Measurements from ENCODE around the gene HOXB3.

HOXB3 gene

GRCh38 chr17:48541577-48542113, 48.4 kb downstream of the HOXB3 start (continued):
- no peak for TF ChIP-seq ZSCAN30 (tag by site-specific recombination; IDR thresholded peaks at IDR 0.05)
- no peak for TF ChIP-seq ZNF596 (tag by site-specific recombination; IDR thresholded peaks at IDR 0.05)
- no peak for TF ChIP-seq ZNF747 (tag by site-specific recombination; IDR thresholded peaks at IDR 0.05)
- TF ChIP-seq ZNF341 (tag by site-specific recombination; IDR thresholded peaks at IDR 0.05; ENCODE audit: low read depth) = peak; percentile 25; the same call in 1 of the 2 replicates
- TF ChIP-seq ZNF707 (tag by site-specific recombination; IDR thresholded peaks at IDR 0.05) = no peak
- TF ChIP-seq ZNF670 (tag by site-specific recombination; IDR thresholded peaks at IDR 0.05; ENCODE audit: low read depth) = no peak
- peak; percentile 79 for TF ChIP-seq ZBTB8A (tag by site-specific recombination; IDR thresholded peaks at IDR 0.05)
- TF ChIP-seq ZNF202 (tag by site-specific recombination; IDR thresholded peaks at IDR 0.05; ENCODE audit: borderline replicate concordance) = no peak
- no peak for TF ChIP-seq ZNF660 (tag by site-specific recombination; IDR thresholded peaks at IDR 0.05)
- TF ChIP-seq PRDM10 (tag by site-specific recombination; IDR thresholded peaks at IDR 0.05) = peak; percentile 63
- no peak for TF ChIP-seq ZNF155 (tag by site-specific recombination; IDR thresholded peaks at IDR 0.05)
- TF ChIP-seq REST (tag by site-specific recombination; IDR thresholded peaks at IDR 0.05) = peak; percentile 51; the same call in 1 of the 2 replicates
- peak; percentile 24; the same call in 1 of the 2 replicates for TF ChIP-seq ZFP37 (tag by site-specific recombination; IDR thresholded peaks at IDR 0.05)
- no peak for TF ChIP-seq ZNF621 (tag by site-specific recombination; IDR thresholded peaks at IDR 0.05)
- no peak for TF ChIP-seq ZSCAN18 (tag by site-specific recombination; IDR thresholded peaks at IDR 0.05)
- TF ChIP-seq AEBP2 (tag by site-specific recombination; IDR thresholded peaks at IDR 0.05; ENCODE audit: borderline replicate concordance) = no peak
- TF ChIP-seq ZNF366 (tag by site-specific recombination; conservative IDR thresholded peaks at IDR 0.05) = peak; percentile 76
- TF ChIP-seq PBX3 (CRISPR knock-in tag; IDR thresholded peaks at IDR 0.05) = no peak
- peak; percentile 73 for TF ChIP-seq GLIS1 (tag by site-specific recombination; IDR thresholded peaks at IDR 0.05)
- no peak for TF ChIP-seq ZNF48 (tag by site-specific recombination; IDR thresholded peaks at IDR 0.05)
- TF ChIP-seq YY1 (tag by site-specific recombination; IDR thresholded peaks at IDR 0.05) = peak; percentile 89; the same call in 1 of the 2 replicates
- TF ChIP-seq MZF1 (tag by site-specific recombination; IDR thresholded peaks at IDR 0.05; ENCODE audit: borderline replicate concordance) = peak; percentile 22; the same call in 1 of the 2 replicates
- no peak for TF ChIP-seq BCL11A (tag by site-specific recombination; IDR thresholded peaks at IDR 0.05; ENCODE audit: low read depth)
- TF ChIP-seq ZNF302 (tag by site-specific recombination; IDR thresholded peaks at IDR 0.05; ENCODE audit: low read depth) = no peak
- TF ChIP-seq ZBTB6 (tag by site-specific recombination; IDR thresholded peaks at IDR 0.05) = peak; percentile 2; the same call in 1 of the 2 replicates
- no peak for TF ChIP-seq ZNF530 (tag by site-specific recombination; IDR thresholded peaks at IDR 0.05; ENCODE audit: low read depth)
- peak; percentile 53 for TF ChIP-seq YY2 (tag by site-specific recombination; IDR thresholded peaks at IDR 0.05)

Measured in HEK293 (cell line).